Stimulated activated CD8-positive, alpha-beta memory T cell treated with anti-CD3 and anti-CD28 coated beads, Interleukin-15, amount 100 ng/mL, for 1 hour (primary cell): Measurements from ENCODE around the gene PLA2G4F.
"Not testable (repeated sequence)": the region's sequence is repeated elsewhere in the genome, so short reads cannot be mapped to it uniquely, and the experiment has no call there.

Experiments used
- DNase-seq: peaks from one replicate; pipeline ENCODE4 v3.0.0-alpha.2; 2020; ENCODE audit warnings: low read depth

The PLA2G4F gene

DNA sequence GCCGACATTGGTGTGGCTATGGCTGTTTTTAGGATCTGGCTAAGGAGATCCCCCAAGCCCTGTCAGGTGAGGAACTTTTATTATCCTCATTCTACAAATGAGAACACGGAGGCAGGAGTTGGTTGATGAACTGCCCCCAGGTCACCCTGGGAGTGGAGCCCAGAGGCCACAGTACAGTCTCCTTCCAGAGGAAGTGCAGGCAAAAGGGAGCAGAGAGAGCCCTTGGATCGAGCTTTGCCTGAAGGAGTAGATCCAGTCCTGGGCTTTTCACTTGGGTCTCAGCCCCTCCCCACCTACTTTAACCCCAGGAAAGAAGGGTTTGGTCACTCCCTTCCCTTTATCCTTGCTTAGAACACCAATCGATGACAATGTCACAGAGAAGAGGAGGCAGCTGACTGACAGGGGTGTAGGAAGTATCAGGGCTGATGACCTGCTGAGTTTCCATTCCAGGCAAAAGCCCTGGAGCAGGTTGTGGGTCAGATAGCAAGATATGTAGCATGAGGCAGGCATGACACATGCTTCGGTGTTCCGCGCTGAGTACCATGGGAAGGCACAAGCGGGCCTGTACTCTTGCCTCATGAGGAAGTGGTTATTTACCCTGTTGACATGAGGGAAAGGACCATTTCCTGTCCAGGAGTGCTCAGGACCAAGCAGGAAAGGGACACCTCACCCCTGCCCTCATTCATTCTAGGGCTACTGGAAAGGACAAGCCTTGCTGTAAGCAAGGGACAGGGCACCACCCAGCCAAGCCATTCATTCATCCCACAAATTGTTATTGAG is 56.2 kb downstream of the PLA2G4F start:
- DNase-seq: no peak

DNA sequence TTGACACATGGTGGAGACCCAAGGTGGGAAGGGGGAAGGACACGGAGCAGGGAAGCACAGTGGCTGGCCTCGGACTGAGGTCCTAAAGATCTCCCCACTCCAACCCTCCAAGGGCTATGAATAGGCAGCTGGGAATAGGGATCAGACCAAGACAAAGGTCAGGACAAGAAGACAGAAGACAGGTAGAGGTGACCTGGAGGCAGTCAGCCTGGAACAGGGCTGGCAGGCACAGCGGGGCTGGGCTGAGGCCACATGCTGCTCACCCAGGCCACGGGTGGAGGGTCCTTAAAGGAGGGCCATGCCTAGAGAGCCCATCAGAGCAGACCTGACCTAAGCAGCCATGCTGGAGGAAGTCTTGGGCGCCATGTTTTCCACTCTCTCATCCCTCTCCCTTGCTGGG is 59.4 kb downstream of the PLA2G4F start:
- DNase-seq: no peak

DNA sequence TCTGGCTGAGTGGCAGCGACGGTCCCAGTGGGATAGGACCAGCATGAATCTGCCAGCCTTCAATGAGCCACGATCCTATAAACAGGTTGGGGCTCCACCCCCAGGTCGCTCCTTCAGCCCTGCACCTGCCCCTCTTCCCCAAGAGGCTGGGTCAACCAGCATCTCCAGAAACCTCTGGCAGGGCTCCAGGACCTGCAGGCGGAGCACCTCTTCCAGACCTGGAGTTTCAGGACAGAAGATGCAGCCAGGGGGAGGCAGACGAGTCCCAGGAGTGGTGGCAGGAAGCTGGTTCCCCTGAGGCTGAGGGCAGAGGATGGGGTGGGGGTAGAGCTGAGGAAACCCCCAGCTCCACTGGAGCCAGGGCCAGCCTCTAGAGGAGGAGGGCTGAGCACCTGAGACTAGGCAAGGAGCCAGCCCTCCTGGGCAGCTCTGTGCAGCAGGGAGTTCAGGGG is 61.9 kb downstream of the PLA2G4F start, which contains the start of gene PLA2G4D:
Gene PLA2G4D, minus strand, starts transcription at position 51 of the 452 bp plus-strand sequence. CDS start 103 bp downstream, outside the sequence.
- DNase-seq: no peak

DNA sequence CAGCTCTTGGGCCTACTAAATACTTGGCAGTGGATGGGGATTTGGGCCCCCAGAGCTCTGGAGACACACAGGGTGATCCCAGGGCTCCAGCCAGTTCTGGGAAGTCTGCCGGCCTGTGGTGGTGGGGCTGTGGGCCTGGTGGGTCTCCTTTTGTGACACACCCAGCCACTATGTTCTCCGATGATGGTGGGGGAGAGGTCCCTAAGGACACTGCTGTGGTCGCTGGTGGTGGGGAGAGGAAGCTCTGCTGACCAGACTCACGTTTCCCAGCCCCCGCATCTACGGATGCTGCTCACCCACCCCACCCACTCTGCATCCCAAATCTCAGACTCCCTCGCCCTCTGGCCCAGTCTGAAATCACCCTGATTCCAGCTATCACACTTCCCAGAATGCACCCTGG is 62.5 kb downstream of the PLA2G4F start:
- DNase-seq: no peak

DNA sequence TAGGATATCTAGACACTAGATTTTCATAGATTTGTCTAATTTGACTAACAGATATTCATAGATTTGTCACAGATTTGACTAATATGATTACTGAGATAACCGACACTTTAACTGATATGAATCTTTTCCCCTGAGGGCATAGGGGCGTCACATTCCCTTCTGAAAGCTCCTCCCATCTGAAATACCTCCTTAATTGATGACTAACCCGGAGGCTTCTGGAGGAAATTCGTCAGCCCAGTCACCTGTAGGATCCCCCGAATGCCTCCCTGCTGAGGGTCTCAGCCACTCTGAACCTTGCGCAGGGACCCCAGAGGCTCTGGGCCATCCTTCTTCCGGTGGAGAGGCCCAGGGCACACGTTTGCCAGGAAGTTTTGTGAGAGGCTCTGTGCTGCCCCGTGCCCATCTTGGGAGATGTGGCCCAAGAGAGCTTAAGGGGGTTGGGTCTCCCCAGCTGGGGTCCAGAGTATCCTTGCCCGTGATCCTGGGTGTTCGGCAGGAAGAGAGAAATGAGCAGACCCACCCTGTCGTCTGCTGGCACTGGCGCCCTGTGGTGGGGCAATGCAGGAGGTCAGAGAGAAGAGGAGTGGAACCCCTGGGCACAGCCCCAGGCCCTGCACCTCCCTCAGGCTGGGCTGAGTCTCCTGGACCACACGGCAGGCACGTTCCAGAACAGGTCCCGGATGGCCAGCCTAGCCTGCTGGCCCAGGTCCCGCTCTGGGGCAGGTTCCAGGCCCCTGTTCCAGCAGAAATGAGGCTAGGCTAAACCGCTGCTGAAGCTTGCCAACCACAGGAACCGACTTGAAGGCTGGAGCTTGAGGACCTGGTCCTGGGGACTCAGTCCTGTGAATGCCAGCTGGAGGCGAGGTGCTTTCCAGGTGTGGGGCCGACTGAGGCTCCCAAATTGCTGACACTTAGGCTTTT is 63.8 kb downstream of the PLA2G4F start:
- no peak for DNase-seq

DNA sequence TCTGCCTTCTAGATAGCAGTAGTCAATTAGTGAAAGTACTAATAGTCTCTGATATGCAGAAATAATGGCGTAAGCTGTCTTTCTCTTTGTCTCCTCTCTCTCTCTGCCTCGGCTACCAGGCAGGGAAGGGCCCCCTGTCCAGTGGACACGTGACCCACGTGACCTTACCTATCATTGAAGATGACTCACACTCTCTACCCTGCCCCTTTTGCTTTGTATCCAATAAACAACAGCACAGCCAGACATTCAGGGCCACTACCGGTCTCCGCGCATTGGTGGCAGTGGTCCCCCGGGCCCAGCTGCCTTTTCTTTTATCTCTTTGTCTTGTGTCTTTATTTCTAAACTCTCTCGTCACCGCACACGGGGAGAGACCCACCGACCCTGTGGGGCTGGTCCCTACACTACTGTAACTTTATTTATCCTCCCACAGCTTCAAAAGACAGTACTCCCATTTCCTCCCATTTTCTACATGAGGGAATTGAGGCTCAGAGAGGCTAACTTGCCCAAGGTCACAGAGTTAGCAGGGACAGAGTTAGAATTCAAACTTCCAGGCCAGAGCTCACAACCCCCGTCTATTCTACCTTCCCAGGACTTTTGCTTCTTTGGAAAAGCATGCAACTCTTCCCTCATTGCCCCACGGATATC is 64.6 kb downstream of the PLA2G4F start:
- not testable (repeated sequence) for DNase-seq

DNA sequence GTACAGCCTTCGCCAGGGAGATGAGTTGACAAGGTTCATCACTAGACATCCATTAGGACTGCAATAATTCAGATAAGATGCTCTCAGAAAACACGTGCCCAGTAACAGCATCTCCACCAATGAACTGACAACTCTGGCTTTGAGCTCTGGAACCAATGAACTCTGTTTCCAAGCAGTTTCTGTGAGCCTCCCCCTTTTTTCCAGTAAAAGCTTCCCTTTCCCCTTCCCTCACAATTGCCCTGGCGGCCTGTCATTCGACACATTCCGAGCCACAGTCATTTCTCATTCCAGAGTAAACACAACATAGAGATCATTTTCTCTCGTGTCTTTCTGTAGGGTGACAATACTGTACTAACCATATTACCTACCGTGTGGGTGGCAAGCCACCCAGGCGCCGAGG is 65.7 kb downstream of the PLA2G4F start:
- no peak for DNase-seq

DNA sequence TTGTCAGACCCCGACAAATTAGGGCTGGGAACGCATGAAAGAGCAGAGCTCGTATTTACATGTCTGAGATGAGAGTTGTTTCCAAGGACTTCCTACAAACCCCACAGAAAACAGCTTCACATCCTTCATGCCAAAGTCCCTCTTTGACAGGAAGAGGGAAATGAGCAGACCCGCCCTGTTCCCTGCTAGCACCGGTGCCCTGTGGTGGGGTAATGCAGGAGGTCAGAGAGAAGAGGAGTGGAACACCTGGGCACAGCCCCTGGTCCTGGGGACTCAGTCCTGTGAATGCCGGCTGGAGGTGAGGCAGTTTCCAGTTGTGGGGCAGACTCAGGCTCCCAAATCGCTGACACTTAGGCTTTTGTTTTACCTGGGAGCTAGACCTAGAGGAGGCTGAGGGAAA is 66.1 kb downstream of the PLA2G4F start:
- DNase-seq: no peak

DNA sequence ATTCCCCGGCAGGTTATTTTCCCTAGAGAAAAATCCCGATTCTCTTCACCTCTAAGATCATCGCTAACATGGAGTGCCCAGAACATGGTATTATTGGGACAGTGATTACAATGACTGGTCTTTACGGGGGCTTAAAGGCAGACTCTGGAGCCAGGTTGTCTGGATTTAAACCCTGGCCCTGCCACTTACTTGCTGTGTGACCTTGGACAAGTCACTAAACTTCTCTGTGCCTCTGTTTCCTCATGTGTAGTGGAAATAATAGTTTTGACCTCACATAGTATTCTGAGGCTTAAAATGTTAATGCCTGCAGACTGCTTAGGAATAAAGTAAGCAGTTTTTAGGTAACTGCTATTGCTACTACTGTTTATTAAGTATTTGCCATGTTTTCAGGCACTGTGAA is 66.5 kb downstream of the PLA2G4F start:
- DNase-seq: no peak
